DMS79 treated with DMSO at 0.1 percent for 48 hours (cell line): Measurements from ENCODE around the gene JUNB.
"Not testable (repeated sequence)": the region's sequence is repeated elsewhere in the genome, so short reads cannot be mapped to it uniquely, and the experiment has no call there.

Source experiments
- DNase-seq: peaks from one replicate; lab custom pipeline; 2025; lab: John Stamatoyannopoulos, UW

JUNB gene

GRCh38 chr19:12804051-12804450 is 12.8 kb downstream of the JUNB start:
- no peak for DNase-seq

- peak; percentile 90 for DNase-seq
Measured at GRCh38 chr19:12806242-12807081, 15.2 kb downstream of the JUNB start, which contains the start of gene RNASEH2A. RNASEH2A (plus strand) TSS chr19:12806584; CDS start chr19:12806674, 90 bp downstream.

GRCh38 chr19:12815088-12815487 is 23.8 kb downstream of the JUNB start:
- DNase-seq: no peak

- DNase-seq: not testable (repeated sequence)
Measured at GRCh38 chr19:12817188-12817587, 25.9 kb downstream of the JUNB start.

- not testable (repeated sequence) for DNase-seq
Measured at GRCh38 chr19:12817810-12818209, 26.5 kb downstream of the JUNB start.

- no peak for DNase-seq
Measured at GRCh38 chr19:12821761-12822160, 30.5 kb downstream of the JUNB start.

GRCh38 chr19:12825254-12826131 is 34.2 kb downstream of the JUNB start:
- DNase-seq: no peak

- peak; percentile 83 for DNase-seq
Measured at GRCh38 chr19:12828494-12828893, 37.2 kb downstream of the JUNB start.

- DNase-seq: peak; percentile 60
Measured at GRCh38 chr19:12833418-12833737, 42.1 kb downstream of the JUNB start.

- no peak for DNase-seq
Measured at GRCh38 chr19:12833738-12834565, 42.7 kb downstream of the JUNB start.

GRCh38 chr19:12834566-12834943 is 43.3 kb downstream of the JUNB start, which contains the start of gene RTBDN:
RTBDN (minus strand) TSS chr19:12834579; CDS start chr19:12829979, 4,600 bp downstream.
- DNase-seq: peak; percentile 27

GRCh38 chr19:12834976-12835757 is 43.9 kb downstream of the JUNB start:
- no peak for DNase-seq

- DNase-seq: no peak
Measured at GRCh38 chr19:12836529-12836863, 45.2 kb downstream of the JUNB start.

GRCh38 chr19:12837225-12837624 is 45.9 kb downstream of the JUNB start:
- no peak for DNase-seq

- DNase-seq: peak; percentile 76
Measured at GRCh38 chr19:12838182-12838885, 47.0 kb downstream of the JUNB start, which contains the start of gene MAST1. MAST1 (plus strand) TSS chr19:12838515; CDS start chr19:12838573, 58 bp downstream.

GRCh38 chr19:12838886-12839756 is 47.8 kb downstream of the JUNB start:
- no peak for DNase-seq

GRCh38 chr19:12840091-12841079 is 49.1 kb downstream of the JUNB start:
- no peak for DNase-seq

- DNase-seq: no peak
Measured at GRCh38 chr19:12841094-12841493, 49.8 kb downstream of the JUNB start.
